ENCODE measurements around the gene SPTAN1. TPM values are rescaled to one million over a fixed set of nuclear protein-coding genes. Genes with fewer than 3 reads are reported as not detected.

Gene SPTAN1
- total RNA-seq, 1 donor from 2014 or later: 292 TPM

GRCh38 chr9:128636556-128637530, 84.5 kb downstream of the SPTAN1 start:
- no peaks in the 10 kb centered on the region for H3K27me3 ChIP-seq
- H3K4me1 ChIP-seq: peaks cover 27% of the 10 kb centered on the region
- H3K27ac ChIP-seq: peak overlapping the region; percentile 87
- no peak for DNase-seq (ENCODE audit: extremely low spot score in 2 of 2)
- intact Hi-C loops (cut with DNase I): loop anchor here (1.0 to 10.0 kb wide), 2 partner anchors 25 to 58 kb away; no protein-coding TSS in a partner anchor
- H3K4me3 ChIP-seq: no peak overlapping the region
- H3K9me3 ChIP-seq: no peaks in the 10 kb centered on the region
- peaks cover 10 to 23% of the 10 kb centered on the region in 2 donors for H3K36me3 ChIP-seq
- TF ChIP-seq POLR2AphosphoS5 (IDR thresholded peaks at IDR 0.05; ENCODE audit: insufficient read depth in 1 of 2, low read depth in 1 of 2) (no peak), POLR2A (IDR thresholded peaks at IDR 0.05) (no peak)
- TF ChIP-seq, protein P1, sequence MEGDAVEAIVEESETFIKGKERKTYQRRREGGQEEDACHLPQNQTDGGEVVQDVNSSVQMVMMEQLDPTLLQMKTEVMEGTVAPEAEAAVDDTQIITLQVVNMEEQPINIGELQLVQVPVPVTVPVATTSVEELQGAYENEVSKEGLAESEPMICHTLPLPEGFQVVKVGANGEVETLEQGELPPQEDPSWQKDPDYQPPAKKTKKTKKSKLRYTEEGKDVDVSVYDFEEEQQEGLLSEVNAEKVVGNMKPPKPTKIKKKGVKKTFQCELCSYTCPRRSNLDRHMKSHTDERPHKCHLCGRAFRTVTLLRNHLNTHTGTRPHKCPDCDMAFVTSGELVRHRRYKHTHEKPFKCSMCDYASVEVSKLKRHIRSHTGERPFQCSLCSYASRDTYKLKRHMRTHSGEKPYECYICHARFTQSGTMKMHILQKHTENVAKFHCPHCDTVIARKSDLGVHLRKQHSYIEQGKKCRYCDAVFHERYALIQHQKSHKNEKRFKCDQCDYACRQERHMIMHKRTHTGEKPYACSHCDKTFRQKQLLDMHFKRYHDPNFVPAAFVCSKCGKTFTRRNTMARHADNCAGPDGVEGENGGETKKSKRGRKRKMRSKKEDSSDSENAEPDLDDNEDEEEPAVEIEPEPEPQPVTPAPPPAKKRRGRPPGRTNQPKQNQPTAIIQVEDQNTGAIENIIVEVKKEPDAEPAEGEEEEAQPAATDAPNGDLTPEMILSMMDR (IDR thresholded peaks at IDR 0.05): no peak

GRCh38 chr9:128637656-128638055, 85.3 kb downstream of the SPTAN1 start:
- Histone ChIP-seq H3K4me3 (no peak overlapping the region), H3K9me3 (no peaks in the 10 kb centered on the region), H3K27me3 (no peaks in the 10 kb centered on the region), H3K36me3 (peaks cover 3 to 15% of the 10 kb centered on the region in 2 donors), H3K27ac (no peak overlapping the region), H3K4me1 (peaks cover 27% of the 10 kb centered on the region)
- intact Hi-C loops (cut with DNase I): loop anchor here (10.0 kb wide), 1 partner anchor 57 kb away; no protein-coding TSS in a partner anchor
- no peak for DNase-seq (ENCODE audit: extremely low spot score in 2 of 2)
- TF ChIP-seq, protein P1 (IDR thresholded peaks at IDR 0.05): no peak
- TF ChIP-seq POLR2A (IDR thresholded peaks at IDR 0.05): no peak
- no peak for TF ChIP-seq POLR2AphosphoS5 (IDR thresholded peaks at IDR 0.05; ENCODE audit: insufficient read depth in 1 of 2, low read depth in 1 of 2)

- no peak overlapping the region for H3K4me3 ChIP-seq
- H3K9me3 ChIP-seq: no peaks in the 10 kb centered on the region
- no peaks in the 10 kb centered on the region for H3K27me3 ChIP-seq
- intact Hi-C loops (cut with DNase I): loop anchor here (10.0 kb wide), 1 partner anchor 56 kb away; no protein-coding TSS in a partner anchor
- peaks cover 27% of the 10 kb centered on the region for H3K4me1 ChIP-seq
- peaks cover 2 to 6% of the 10 kb centered on the region in 2 donors for H3K36me3 ChIP-seq
- no peak for DNase-seq (ENCODE audit: extremely low spot score in 2 of 2)
- no peak overlapping the region for H3K27ac ChIP-seq
- TF ChIP-seq POLR2A (IDR thresholded peaks at IDR 0.05) (no peak), POLR2AphosphoS5 (IDR thresholded peaks at IDR 0.05; ENCODE audit: insufficient read depth in 1 of 2, low read depth in 1 of 2) (no peak)
- TF ChIP-seq, protein P1 (IDR thresholded peaks at IDR 0.05): no peak
Measured at GRCh38 chr9:128638580-128638979, 86.2 kb downstream of the SPTAN1 start.

DNA sequence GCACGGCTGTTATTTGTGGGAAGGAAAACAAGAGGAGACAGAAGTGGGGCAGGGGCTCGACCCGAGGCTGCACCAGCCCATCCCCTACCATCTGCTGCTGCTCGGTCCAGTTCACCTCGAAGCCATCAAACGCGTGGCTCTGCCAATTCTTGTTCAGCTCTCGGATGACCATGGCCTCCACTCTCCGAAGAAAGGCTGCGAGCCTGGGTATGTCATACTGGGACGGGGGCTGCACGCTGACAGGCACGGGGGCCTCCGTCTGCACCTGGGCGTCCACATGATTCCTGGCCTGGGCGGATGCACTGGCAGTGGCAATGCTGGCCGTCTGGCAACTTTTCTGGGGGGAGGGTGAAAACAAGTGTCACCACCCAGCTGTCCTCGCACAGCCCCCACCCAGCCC, 88.2 kb downstream of the SPTAN1 start:
- Histone ChIP-seq H3K27ac (no peak overlapping the region), H3K36me3 (no peaks in the 10 kb centered on the region), H3K4me3 (no peak overlapping the region), H3K27me3 (no peaks in the 10 kb centered on the region), H3K4me1 (peaks cover 13% of the 10 kb centered on the region), H3K9me3 (no peaks in the 10 kb centered on the region)
- TF ChIP-seq, protein P1 (IDR thresholded peaks at IDR 0.05): no peak
- no peak for TF ChIP-seq POLR2A (IDR thresholded peaks at IDR 0.05)
- TF ChIP-seq POLR2AphosphoS5 (IDR thresholded peaks at IDR 0.05; ENCODE audit: insufficient read depth in 1 of 2, low read depth in 1 of 2): no peak
- DNase-seq (ENCODE audit: extremely low spot score in 2 of 2): no peak
- intact Hi-C loops (cut with DNase I): no loop called here
